DND-41 (cell line): ENCODE results near the gene HHLA2.
"Not testable (repeated sequence)": the region's sequence is repeated elsewhere in the genome, so short reads cannot be mapped to it uniquely, and the experiment has no call there.

ENCODE experiments used
- ATAC-seq: fragments of 200-7000 bp; cut with Tn5 transposase; 3 replicates; pipeline ENCODE4 v1.9.1; 2021; ENCODE audit warnings: low read depth; ENCODE audit not compliant: insufficient read depth
- DNase-seq: peaks from one replicate; pipeline ENCODE4 v3.0.0-alpha.2; 2020
- H2AFZ ChIP-seq: 2 replicates; pipeline ENCODE4 v1.6.0; 2012; ENCODE audit warnings: low read depth, low read length
- H3K27ac ChIP-seq: 2 replicates; pipeline ENCODE4 v1.5.1; 2012; ENCODE audit warnings: low read length, inconsistent platforms
- H3K27me3 ChIP-seq: fragments of 200-600 bp; sonication (generic); 2 replicates; pipeline ENCODE4 v1.6.0; 2012; ENCODE audit warnings: low read length, mild to moderate bottlenecking, inconsistent platforms; ENCODE audit not compliant: insufficient read depth, poor library complexity
- H3K36me3 ChIP-seq: 2 replicates; pipeline ENCODE4 v1.5.1; 2012; ENCODE audit warnings: low read length, inconsistent platforms; ENCODE audit not compliant: insufficient read depth
- H3K4me1 ChIP-seq: 2 replicates; pipeline ENCODE4 v1.5.1; 2012; ENCODE audit warnings: mild to moderate bottlenecking, low read length; ENCODE audit not compliant: insufficient read depth
- H3K4me2 ChIP-seq: 2 replicates; pipeline ENCODE4 v1.6.0; 2012; ENCODE audit warnings: mild to moderate bottlenecking, moderate library complexity, low read length, inconsistent platforms; ENCODE audit not compliant: insufficient read depth
- H3K4me3 ChIP-seq, 2 experiments: fragments of 200-600 bp in 1 of 2; shearing (Covaris generic) in 1 of 2; 2 replicates each; pipeline ENCODE4 v1.5.1; 2012 to 2016; ENCODE audit warnings: inconsistent platforms in 2 of 2, low read length in 2 of 2, mild to moderate bottlenecking in 2 of 2, low read depth in 1 of 2, moderate library complexity in 1 of 2
- H3K79me2 ChIP-seq: 2 replicates; pipeline ENCODE4 v1.6.0; 2012; ENCODE audit warnings: low read length, inconsistent platforms; ENCODE audit not compliant: insufficient read depth
- H3K9ac ChIP-seq: 2 replicates; pipeline ENCODE4 v1.6.0; 2012; ENCODE audit warnings: low read depth, mild to moderate bottlenecking, inconsistent platforms, low read length, moderate library complexity
- H3K9me3 ChIP-seq: 2 replicates; pipeline ENCODE4 v1.5.1; 2012; ENCODE audit warnings: low read length, moderate library complexity, mild to moderate bottlenecking, inconsistent platforms; ENCODE audit not compliant: insufficient read depth, severe bottlenecking
- H4K20me1 ChIP-seq: 2 replicates; pipeline ENCODE4 v1.6.0; 2012; ENCODE audit warnings: low read length; ENCODE audit not compliant: insufficient read depth
- EZH2 ChIP-seq: IDR thresholded peaks from 3 replicates; pipeline ENCODE4 v1.6.1; 2012; ENCODE audit warnings: borderline replicate concordance, low read depth, mild to moderate bottlenecking, moderate library complexity, low read length, inconsistent platforms; ENCODE audit not compliant: severe bottlenecking
- TF ChIP-seq, protein P1 (sequence below): IDR thresholded peaks from 2 replicates; pipeline ENCODE4 v1.5.1; 2012; ENCODE audit warnings: borderline replicate concordance, low read length, moderate library complexity, mild to moderate bottlenecking; ENCODE audit not compliant: poor library complexity, severe bottlenecking; ENCODE audit errors: extremely low read depth

HHLA2 gene

DNA sequence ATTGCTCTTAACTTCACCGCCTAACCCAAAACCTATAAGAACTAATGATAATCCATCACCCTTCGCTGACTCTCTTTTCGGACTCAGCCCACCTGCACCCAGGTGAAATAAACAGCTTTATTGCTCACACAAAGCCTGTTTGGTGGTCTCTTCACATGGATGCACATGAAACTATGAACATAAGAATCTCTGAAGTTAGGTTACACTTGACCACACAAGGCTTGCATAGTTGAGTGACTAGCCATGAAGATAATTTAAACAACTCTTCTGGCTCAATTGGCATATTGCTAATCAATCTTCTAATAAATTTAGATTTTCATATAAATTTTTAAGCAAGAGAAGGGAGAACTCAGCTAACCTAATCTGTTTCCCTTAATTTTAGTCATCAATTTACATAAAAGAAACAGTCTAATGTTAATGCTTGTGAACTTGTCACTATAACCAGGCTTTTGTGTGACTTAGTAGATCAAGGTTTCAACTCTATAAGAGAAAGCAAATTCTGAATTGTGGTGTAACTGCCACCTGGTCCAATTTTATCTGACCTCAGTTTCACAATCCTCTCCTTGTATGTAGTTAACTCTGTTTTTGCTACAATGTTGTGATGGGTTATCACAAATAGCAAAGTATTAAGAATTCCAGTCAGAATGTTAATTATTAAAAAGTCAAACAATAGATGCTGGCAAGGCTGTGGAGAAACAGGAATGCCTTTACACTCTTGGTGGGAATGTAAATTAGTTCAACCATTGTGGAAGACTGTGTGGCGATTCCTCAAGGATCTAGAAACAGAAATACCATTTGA lies 82.0 kb downstream of the HHLA2 start:
- H3K9me3 ChIP-seq: no peaks in the 10 kb centered on the region
- H3K36me3 ChIP-seq: no peaks in the 10 kb centered on the region
- no peaks in the 10 kb centered on the region for H3K27me3 ChIP-seq
- H3K79me2 ChIP-seq: no peaks in the 10 kb centered on the region
- no peak overlapping the region for H2AFZ ChIP-seq
- TF ChIP-seq, protein P1, sequence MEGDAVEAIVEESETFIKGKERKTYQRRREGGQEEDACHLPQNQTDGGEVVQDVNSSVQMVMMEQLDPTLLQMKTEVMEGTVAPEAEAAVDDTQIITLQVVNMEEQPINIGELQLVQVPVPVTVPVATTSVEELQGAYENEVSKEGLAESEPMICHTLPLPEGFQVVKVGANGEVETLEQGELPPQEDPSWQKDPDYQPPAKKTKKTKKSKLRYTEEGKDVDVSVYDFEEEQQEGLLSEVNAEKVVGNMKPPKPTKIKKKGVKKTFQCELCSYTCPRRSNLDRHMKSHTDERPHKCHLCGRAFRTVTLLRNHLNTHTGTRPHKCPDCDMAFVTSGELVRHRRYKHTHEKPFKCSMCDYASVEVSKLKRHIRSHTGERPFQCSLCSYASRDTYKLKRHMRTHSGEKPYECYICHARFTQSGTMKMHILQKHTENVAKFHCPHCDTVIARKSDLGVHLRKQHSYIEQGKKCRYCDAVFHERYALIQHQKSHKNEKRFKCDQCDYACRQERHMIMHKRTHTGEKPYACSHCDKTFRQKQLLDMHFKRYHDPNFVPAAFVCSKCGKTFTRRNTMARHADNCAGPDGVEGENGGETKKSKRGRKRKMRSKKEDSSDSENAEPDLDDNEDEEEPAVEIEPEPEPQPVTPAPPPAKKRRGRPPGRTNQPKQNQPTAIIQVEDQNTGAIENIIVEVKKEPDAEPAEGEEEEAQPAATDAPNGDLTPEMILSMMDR: no peak
- no peak for TF ChIP-seq EZH2
- no peak overlapping the region for H3K27ac ChIP-seq
- DNase-seq (no peak), ATAC-seq (no peak)
- no peaks in the 10 kb centered on the region for H3K4me1 ChIP-seq
- no peaks in the 10 kb centered on the region for H4K20me1 ChIP-seq
- H3K4me2 ChIP-seq: no peak overlapping the region
- no peak overlapping the region for H3K4me3 ChIP-seq
- H3K9ac ChIP-seq: no peak overlapping the region

DNA sequence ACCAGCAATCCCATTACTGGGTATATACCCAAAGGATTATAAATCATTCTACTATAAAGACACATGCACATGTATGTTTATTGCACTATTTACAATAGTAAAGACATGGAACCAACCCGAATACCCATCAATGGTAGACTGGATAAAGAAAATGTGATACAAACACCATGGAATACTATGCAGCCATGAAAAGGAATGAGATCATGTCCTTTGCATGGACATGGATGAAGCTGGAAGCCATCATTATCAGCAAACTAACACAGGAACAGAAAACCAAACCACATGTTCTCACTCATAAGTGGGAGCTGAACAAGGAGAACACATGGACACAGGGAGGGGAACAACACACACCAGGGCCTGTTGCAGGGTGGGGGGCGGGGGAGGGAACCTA lies 82.6 kb downstream of the HHLA2 start:
- H3K4me3 ChIP-seq, H3K4me1 ChIP-seq, H3K27me3 ChIP-seq, H2AFZ ChIP-seq, H3K9me3 ChIP-seq, ATAC-seq, H3K36me3 ChIP-seq, H3K79me2 ChIP-seq, H3K4me2 ChIP-seq, H3K27ac ChIP-seq, DNase-seq, H4K20me1 ChIP-seq, H3K9ac ChIP-seq: not testable (repeated sequence)

DNA sequence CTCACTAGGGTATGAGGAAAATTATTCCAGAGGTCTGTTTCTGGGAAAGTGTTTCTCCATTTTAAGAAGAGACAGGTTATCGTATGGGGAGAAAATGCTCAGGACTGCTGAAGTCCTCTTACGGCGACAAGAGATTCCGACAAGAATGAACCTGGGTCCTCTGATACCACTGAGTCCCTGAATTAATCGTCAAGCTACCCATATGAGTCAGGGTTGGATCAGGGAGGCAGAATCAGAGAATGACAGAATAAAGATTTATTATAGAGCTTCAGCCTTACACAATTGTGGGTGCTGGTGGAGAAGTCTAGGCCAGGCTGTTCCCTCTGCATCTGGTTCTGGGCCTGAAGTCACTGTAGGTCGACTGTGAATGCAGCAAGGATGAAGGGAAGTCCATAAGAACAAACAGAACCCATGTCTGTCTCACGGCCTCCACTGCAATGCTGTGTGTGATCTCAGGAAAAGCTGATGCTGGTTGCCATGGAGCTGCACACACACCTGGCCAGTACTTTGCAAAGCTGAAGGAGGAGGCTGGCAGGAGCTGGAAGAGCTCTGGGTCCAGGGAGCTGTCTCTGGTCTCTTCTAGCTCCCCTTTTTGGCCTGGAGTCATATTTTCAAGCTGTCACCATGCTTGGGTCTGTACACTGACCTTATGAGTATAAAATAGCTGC lies 83.9 kb downstream of the HHLA2 start:
- no peak for DNase-seq
- Histone ChIP-seq H4K20me1 (no peaks in the 10 kb centered on the region), H3K9ac (no peak overlapping the region), H3K36me3 (no peaks in the 10 kb centered on the region), H3K4me1 (no peaks in the 10 kb centered on the region), H3K79me2 (no peaks in the 10 kb centered on the region), H3K9me3 (no peaks in the 10 kb centered on the region), H2AFZ (no peak overlapping the region), H3K27ac (no peak overlapping the region), H3K4me2 (no peak overlapping the region), H3K4me3 (no peak overlapping the region), H3K27me3 (no peaks in the 10 kb centered on the region)
- TF ChIP-seq EZH2: no peak
- 0 out of 3 replicates have a peak, but pooled peaks have one; percentile 7 for ATAC-seq

DNA sequence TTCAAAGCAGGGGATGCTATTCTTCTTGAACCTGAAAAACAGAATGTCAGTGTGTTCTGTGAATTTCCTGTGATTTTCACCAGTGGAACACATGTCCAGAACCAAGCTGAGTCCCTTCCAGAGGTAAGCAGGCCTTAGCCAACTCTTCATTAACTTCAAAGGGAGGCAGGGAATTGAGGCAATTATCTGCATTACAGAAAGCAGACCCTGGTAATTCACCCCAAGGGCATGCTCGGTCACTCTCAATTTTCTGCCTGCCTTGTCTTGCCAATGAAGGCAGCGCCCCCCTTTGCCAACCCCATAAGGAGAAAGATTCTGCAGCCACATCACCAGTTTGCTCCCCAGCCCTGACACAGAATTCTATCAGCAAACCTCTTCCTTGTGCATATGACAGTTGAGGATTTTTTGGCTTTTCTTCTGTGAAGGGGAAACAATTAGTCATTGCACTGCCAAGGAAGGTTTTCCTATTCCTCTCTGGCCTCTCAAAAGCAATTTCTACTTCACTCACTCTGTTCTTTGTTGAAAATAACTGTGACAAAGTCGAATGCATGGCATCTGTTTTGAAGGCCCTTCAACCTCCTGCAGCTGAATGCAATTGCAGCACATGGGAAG lies 85.3 kb downstream of the HHLA2 start:
- Histone ChIP-seq H3K4me1 (no peaks in the 10 kb centered on the region), H4K20me1 (no peaks in the 10 kb centered on the region), H3K27me3 (no peaks in the 10 kb centered on the region), H3K9me3 (no peaks in the 10 kb centered on the region), H3K79me2 (no peaks in the 10 kb centered on the region), H3K4me2 (no peak overlapping the region), H3K4me3 (no peak overlapping the region), H3K9ac (no peak overlapping the region), H3K27ac (no peak overlapping the region), H3K36me3 (no peaks in the 10 kb centered on the region), H2AFZ (no peak overlapping the region)
- DNase-seq: no peak
- ATAC-seq: no peak
- no peak for TF ChIP-seq EZH2
- TF ChIP-seq, protein P1: no peak
